Smooth muscle cell (in vitro differentiated cells): ENCODE measurements around the gene PCDHGA10. TPM values are rescaled to one million over a fixed set of nuclear protein-coding genes. Genes with fewer than 3 reads are reported as not detected.
"Not testable (repeated sequence)": the region's sequence is repeated elsewhere in the genome, so short reads cannot be mapped to it uniquely, and the experiment has no call there.

ENCODE experiments used
- DNase-seq: peaks from one replicate; lab custom pipeline; 2025; ENCODE audit not compliant: unreplicated experiment; lab: John Stamatoyannopoulos, UW
- H2AFZ ChIP-seq: fragments of 200-600 bp; sonication (generic); 2 replicates; pipeline ENCODE4 v1.6.0; 2016; ENCODE audit warnings: antibody characterized with exemption, low read depth, mild to moderate bottlenecking
- H3F3A ChIP-seq: fragments of 200-600 bp; sonication (generic); 2 replicates; pipeline ENCODE4 v1.6.0; 2017; ENCODE audit warnings: antibody characterized with exemption, low read depth
- H3K27ac ChIP-seq: fragments of 200-600 bp; sonication (generic); 2 replicates; pipeline ENCODE4 v1.5.1; 2016; ENCODE audit warnings: low read depth, mild to moderate bottlenecking
- H3K27me3 ChIP-seq: fragments of 200-600 bp; sonication (generic); 2 replicates; pipeline ENCODE4 v1.6.1; 2016; ENCODE audit warnings: low read depth, mild to moderate bottlenecking
- H3K36me3 ChIP-seq: fragments of 200-600 bp; sonication (generic); 2 replicates; pipeline ENCODE4 v1.5.1; 2016; ENCODE audit warnings: low read depth
- H3K4me1 ChIP-seq: fragments of 200-600 bp; sonication (generic); 2 replicates; pipeline ENCODE4 v1.5.1; 2016; ENCODE audit warnings: low read depth
- H3K4me2 ChIP-seq: fragments of 200-600 bp; sonication (generic); 2 replicates; pipeline ENCODE4 v1.6.0; 2016; ENCODE audit warnings: mild to moderate bottlenecking
- H3K4me3 ChIP-seq: fragments of 200-600 bp; sonication (generic); 2 replicates; pipeline ENCODE4 v1.5.1; 2016; ENCODE audit warnings: mild to moderate bottlenecking
- H3K79me2 ChIP-seq: fragments of 200-600 bp; sonication (generic); 2 replicates; pipeline ENCODE4 v1.6.0; 2016; ENCODE audit warnings: low read depth, mild to moderate bottlenecking
- H3K9ac ChIP-seq: fragments of 200-600 bp; sonication (generic); 2 replicates; pipeline ENCODE4 v1.6.0; 2016; ENCODE audit warnings: low read depth
- H3K9me3 ChIP-seq: fragments of 200-600 bp; sonication (generic); replicated peaks from 2 replicates; pipeline ENCODE4 v1.5.1; 2016; ENCODE audit warnings: low read depth
- H4K20me1 ChIP-seq: fragments of 200-600 bp; sonication (generic); 2 replicates; pipeline ENCODE4 v1.6.0; 2016; ENCODE audit warnings: low read depth
- CTCF ChIP-seq: fragments of 200-600 bp; sonication (generic); IDR thresholded peaks from 2 replicates; pipeline ENCODE4 v1.5.1; 2017; ENCODE audit warnings: borderline replicate concordance, mild to moderate bottlenecking, antibody characterized with exemption; ENCODE audit not compliant: insufficient read depth, poor library complexity, severe bottlenecking
- WGBS: methylation state at CpG from one replicate; pipeline ENCODE4 v1.1.7; 2016; ENCODE audit warnings: low lambda C conversion rate; 5-methylcytosine and 5-hydroxymethylcytosine counted together
- polyA plus RNA-seq: library from polyadenylated mRNA; unstranded; fragments of >200 nt; fragmentation: Nextera tagmentation; extraction: Ambion mirVana; gene quantifications from 2 replicates; pipeline ENCODE4 v1.2.1, GENCODE V29; 2016
- total RNA-seq: library from RNA; depleted of rRNA; stranded (reverse); fragments of >200 nt; gene quantifications from 2 replicates; pipeline ENCODE4 v1.2.3, GENCODE V29; 2014

Gene PCDHGA10
- total and polyA plus RNA-seq, 2 experiments from 2014 or later: 10.9 to 24.7 TPM

GRCh38 chr5:141403387-141403786 lies 9.4 kb upstream of the PCDHGA10 start:
- H3K4me3 ChIP-seq: no peak overlapping the region
- 96% methylated on average over 22 of the region's 22 CpGs for whole genome bisulfite sequencing
- TF ChIP-seq CTCF: no peak
- H3K36me3 ChIP-seq: no peaks in the 10 kb centered on the region
- no peak overlapping the region for H2AFZ ChIP-seq
- H3K27ac ChIP-seq: no peak overlapping the region
- H3K4me1 ChIP-seq: no peaks in the 10 kb centered on the region
- no peaks in the 10 kb centered on the region for H4K20me1 ChIP-seq
- no peak overlapping the region for H3K9ac ChIP-seq
- H3K79me2 ChIP-seq: no peaks in the 10 kb centered on the region
- peaks cover 20% of the 10 kb centered on the region for H3K9me3 ChIP-seq
- DNase-seq: no peak
- H3K4me2 ChIP-seq: no peak overlapping the region
- H3F3A ChIP-seq: no peaks in the 10 kb centered on the region
- no peaks in the 10 kb centered on the region for H3K27me3 ChIP-seq

- not testable (repeated sequence) for H3K27ac ChIP-seq, H3K27me3 ChIP-seq, H3F3A ChIP-seq, H3K4me1 ChIP-seq, H3K79me2 ChIP-seq, H4K20me1 ChIP-seq, DNase-seq, H3K9me3 ChIP-seq, H3K36me3 ChIP-seq
- Histone ChIP-seq H3K4me3 (peak within 1 kb of the TSS; percentile 64), H3K4me2 (peak within 1 kb of the TSS; percentile 81), H3K9ac (peak within 1 kb of the TSS; percentile 28), H2AFZ (peak within 1 kb of the TSS; percentile 78)
- peak; percentile 73 for TF ChIP-seq CTCF
- 9% methylated on average over 51 of the region's 51 CpGs for WGBS
These were observed 4.8 kb upstream of the PCDHGA10 start, which contains the start of gene PCDHGB6 for GRCh38 chr5:141407790-141408505. Gene PCDHGB6 (plus strand): TSS chr5:141408021. CDS start chr5:141408203, 182 bp downstream.

- DNase-seq: no peak
- no peaks in the 10 kb centered on the region for H3F3A ChIP-seq
- H3K4me2 ChIP-seq: no peak overlapping the region
- H3K27me3 ChIP-seq: no peaks in the 10 kb centered on the region
- no peak overlapping the region for H3K9ac ChIP-seq
- TF ChIP-seq CTCF: no peak
- 97% methylated on average over 64 of the region's 64 CpGs for WGBS
- H3K4me1 ChIP-seq: no peaks in the 10 kb centered on the region
- no peaks in the 10 kb centered on the region for H3K36me3 ChIP-seq
- H3K79me2 ChIP-seq: peaks cover 16% of the 10 kb centered on the region
- no peak overlapping the region for H2AFZ ChIP-seq
- no peak overlapping the region for H3K27ac ChIP-seq
- H3K4me3 ChIP-seq: no peak overlapping the region
- no peaks in the 10 kb centered on the region for H4K20me1 ChIP-seq
- no peaks in the 10 kb centered on the region for H3K9me3 ChIP-seq
These were observed 3.0 kb upstream of the PCDHGA10 start for GRCh38 chr5:141409598-141410306.
